VCaP (cell line): ENCODE data around the gene RUNX1.
"Not testable (repeated sequence)": the region's sequence is repeated elsewhere in the genome, so short reads cannot be mapped to it uniquely, and the experiment has no call there.

Experiments
- H3K27ac ChIP-seq: fragments of 450-650 bp; 2 replicates; pipeline ENCODE4 v1.5.1; 2017
- CTCF ChIP-seq: fragments of 450-650 bp; conservative IDR thresholded peaks from 2 replicates; pipeline ENCODE4 v1.5.1; 2017; ENCODE audit warnings: mild to moderate bottlenecking, moderate library complexity

RUNX1 gene

DNA sequence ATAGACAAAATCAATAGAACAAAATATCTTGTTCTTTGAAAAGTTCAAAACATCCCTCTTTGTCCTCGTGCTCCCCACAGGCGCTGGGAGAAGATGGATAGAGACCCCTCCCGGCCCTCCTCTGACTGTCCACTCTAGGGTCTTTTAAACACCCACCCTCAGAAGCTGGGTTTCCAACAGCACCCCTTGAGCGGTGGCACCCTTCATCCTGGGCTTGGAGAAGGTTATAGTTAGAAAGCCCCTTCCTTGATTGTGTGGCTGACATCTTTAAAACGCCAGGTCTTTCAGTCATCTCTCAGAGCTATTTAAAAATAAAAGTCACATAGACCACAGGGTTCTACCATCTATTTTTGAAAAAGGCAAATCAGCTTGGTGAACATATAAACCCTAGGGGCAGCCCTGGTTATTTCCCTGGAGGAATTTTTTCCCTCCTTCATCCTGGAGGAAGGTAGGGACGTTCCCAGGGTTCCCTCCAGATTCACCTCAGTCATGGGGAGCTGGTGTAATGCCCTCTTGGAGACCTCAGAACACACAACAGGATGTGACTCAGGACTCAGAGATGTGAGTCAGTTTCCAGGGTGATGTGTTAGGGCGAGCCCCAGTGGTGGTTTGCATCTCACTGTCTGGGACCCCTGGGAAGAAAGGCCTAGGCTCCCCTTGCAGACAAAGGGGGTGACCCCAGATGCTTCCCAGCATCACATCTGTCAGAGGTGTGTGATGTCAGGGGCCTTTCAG is 241.8 kb downstream of the RUNX1 start:
- H3K27ac ChIP-seq, result no peak overlapping the region

DNA sequence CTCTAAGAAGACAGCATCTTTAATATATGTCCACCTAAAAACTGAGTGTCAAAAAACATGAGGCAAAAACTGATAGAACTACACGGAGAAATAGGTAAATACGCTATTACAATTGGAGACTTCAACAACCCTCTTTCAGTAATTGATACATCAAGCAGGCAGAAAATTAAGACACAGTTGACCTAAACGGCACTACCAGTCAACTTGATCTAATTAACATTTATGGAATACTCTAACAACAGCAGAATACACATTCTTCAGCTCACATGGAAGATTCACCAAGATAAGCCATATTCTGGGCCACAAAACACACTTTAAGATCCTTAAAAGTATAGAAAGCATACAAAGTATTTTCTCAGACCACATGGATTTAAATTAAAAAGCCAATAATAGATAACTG is 242.7 kb downstream of the RUNX1 start:
- TF ChIP-seq CTCF, result no peak
- H3K27ac ChIP-seq, result no peak overlapping the region

More for the DNA sequence above, 241.8 kb downstream of the RUNX1 start:
- no peak for TF ChIP-seq CTCF

DNA sequence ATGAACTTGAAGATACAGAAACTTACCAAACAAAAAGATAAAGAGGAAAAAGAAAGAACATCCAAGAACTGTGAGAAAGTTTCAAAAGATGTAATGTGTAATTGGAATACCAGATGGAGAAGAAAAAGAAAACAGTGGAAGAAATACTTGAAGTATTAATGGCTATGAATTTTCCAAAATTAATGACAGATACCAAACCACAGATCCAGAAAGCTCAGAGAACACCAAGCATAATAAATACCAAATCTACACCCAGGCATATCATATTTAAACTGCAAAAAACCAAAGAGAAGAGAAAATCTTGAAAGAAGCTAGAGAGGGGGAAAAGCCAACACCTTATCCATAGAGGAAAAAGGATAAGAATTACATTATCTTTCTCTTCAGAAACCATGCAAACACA is 243.9 kb downstream of the RUNX1 start:
- TF ChIP-seq CTCF, result no peak
- no peak overlapping the region for H3K27ac ChIP-seq

DNA sequence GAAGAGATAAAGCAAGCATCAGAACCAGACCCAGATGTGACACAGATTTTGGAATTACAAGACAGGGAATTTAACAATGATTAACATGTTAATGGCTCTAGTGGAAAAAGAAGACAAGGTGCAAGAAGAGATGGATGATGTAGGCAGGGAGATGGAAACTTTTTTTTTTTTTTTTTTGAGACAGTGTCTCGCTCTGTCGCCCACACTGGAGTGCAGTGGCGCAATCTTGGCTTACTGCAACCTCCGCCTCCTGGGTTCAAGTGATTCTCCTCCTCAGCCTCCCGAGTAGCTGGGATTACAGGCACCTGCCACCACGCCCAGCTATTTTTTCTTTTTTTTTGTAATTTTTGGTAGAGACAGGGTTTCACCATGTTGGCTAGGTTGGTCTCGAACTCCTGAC is 244.5 kb downstream of the RUNX1 start:
- not testable (repeated sequence) for H3K27ac ChIP-seq

DNA sequence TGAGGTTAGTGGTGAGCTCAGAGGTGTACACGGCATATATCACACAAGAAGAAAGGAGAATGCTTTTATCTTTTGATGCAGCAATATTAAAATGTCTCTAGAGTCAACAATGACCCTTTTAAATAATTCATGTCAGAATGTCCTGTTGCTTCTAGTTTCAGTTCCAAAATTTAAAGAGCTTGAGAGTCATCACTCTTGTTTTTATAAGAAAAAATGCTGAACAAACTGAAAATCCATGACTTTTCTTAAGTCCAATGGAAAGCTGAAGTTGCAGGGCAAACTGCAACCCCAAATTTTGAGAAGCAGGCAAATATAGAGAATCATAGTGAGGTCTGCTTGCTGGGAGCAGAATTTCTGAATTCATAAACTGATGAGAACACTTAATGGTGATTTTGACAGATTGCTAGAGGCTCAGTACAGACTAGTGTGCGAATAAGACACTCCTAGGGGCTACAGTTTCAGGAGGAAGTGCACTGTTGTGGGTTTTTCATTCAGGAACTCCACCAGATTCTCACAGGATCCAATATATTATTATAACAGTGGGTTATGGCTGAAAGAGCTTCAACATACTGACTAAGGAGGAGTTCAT is 245.2 kb downstream of the RUNX1 start:
- H3K27ac ChIP-seq, result no peak overlapping the region
- TF ChIP-seq CTCF, result no peak

GRCh38 chr21:34802180-34802899 is 246.8 kb downstream of the RUNX1 start:
- no peak overlapping the region for H3K27ac ChIP-seq
- TF ChIP-seq CTCF, result no peak

DNA sequence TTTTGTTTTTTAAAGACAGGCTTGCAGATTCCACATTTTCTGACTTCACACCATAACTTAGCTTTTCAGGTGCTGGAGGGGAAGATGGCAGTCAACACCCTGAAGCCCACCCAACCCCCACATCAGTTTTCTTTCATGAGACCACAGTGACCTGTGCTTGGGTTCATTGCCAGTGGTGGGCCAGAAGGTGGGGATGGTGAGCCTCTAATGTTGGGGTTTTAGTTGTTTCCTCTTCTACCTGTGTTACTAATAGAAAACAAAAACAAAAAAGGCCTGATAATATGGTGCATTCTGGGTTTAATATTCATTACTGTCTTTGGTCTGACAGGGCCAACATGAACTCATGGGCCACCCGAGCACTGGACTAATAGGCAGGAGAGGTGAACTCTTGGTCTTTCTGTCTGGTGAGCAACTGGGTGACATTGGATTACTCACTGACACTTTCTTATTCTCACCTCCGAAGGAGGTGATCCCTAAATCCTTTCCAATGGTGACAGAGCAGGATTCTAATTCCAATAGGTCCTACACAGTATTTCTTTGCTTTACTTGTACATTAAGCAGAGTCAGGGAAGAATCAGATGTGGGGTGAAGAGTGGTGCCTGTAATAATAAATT is 247.5 kb downstream of the RUNX1 start:
- no peak overlapping the region for H3K27ac ChIP-seq
- peak; percentile 58 for TF ChIP-seq CTCF
